HEK293T (cell line): ENCODE results near the gene EFCAB6.

ENCODE experiments used
- CTCF ChIA-PET: fragments of 350-600 bp; formaldehyde crosslinking; extraction: SDS; loops from one replicate; lab custom pipeline; 2021; ENCODE audit warnings: antibody characterized with exemption, inconsistent platforms; lab: Yijun Ruan, JAX
- POLR2A ChIA-PET: fragments of 350-600 bp; formaldehyde crosslinking; extraction: SDS; loops from one replicate; lab custom pipeline; 2020; ENCODE audit warnings: antibody characterized with exemption, inconsistent platforms; lab: Yijun Ruan, JAX
- DNase-seq: peaks from one replicate; pipeline ENCODE4 v3.0.0; 2012; ENCODE audit warnings: mixed read lengths; ENCODE audit errors: extremely low spot score
- ARNT ChIP-seq: fragments of 450-650 bp; IDR thresholded peaks from 2 replicates; pipeline ENCODE4 v1.6.1; 2017; ENCODE audit warnings: mild to moderate bottlenecking
- BHLHE40 ChIP-seq: fragments of 450-650 bp; IDR thresholded peaks from 2 replicates; pipeline ENCODE4 v1.6.1; 2016; ENCODE audit warnings: mild to moderate bottlenecking, moderate library complexity, borderline replicate concordance
- CTBP1 ChIP-seq: fragments of 450-650 bp; IDR thresholded peaks from 2 replicates; pipeline ENCODE4 v1.6.1; 2016; ENCODE audit warnings: borderline replicate concordance
- ELF4 ChIP-seq: fragments of 450-650 bp; IDR thresholded peaks from 2 replicates; pipeline ENCODE4 v1.6.1; 2017; ENCODE audit warnings: antibody characterized with exemption
- FOXA1 ChIP-seq: fragments of 450-650 bp; IDR thresholded peaks from 2 replicates; pipeline ENCODE4 v1.6.1; 2016; ENCODE audit warnings: mild to moderate bottlenecking
- FOXK2 ChIP-seq: fragments of 450-650 bp; IDR thresholded peaks from 2 replicates; pipeline ENCODE4 v1.6.1; 2016; ENCODE audit warnings: mild to moderate bottlenecking
- FOXM1 ChIP-seq: fragments of 450-650 bp; IDR thresholded peaks from 2 replicates; pipeline ENCODE4 v1.6.1; 2017; ENCODE audit warnings: mild to moderate bottlenecking, borderline replicate concordance
- HDGF ChIP-seq: fragments of 450-650 bp; IDR thresholded peaks from 2 replicates; pipeline ENCODE4 v1.6.1; 2017; ENCODE audit warnings: antibody characterized with exemption, borderline replicate concordance
- L3MBTL2 ChIP-seq: fragments of 450-650 bp; conservative IDR thresholded peaks from 2 replicates; pipeline ENCODE4 v1.6.1; 2016; ENCODE audit warnings: mild to moderate bottlenecking
- LEF1 ChIP-seq: fragments of 450-650 bp; IDR thresholded peaks from 2 replicates; pipeline ENCODE4 v1.6.1; 2017; ENCODE audit warnings: mild to moderate bottlenecking, borderline replicate concordance
- NFRKB ChIP-seq: fragments of 450-650 bp; IDR thresholded peaks from 2 replicates; pipeline ENCODE4 v1.6.1; 2016; ENCODE audit warnings: mild to moderate bottlenecking, moderate library complexity
- PKNOX1 ChIP-seq: fragments of 450-650 bp; IDR thresholded peaks from 2 replicates; pipeline ENCODE4 v1.6.1; 2016
- SP1 ChIP-seq: fragments of 450-650 bp; IDR thresholded peaks from 2 replicates; pipeline ENCODE4 v1.6.1; 2017
- SUZ12 ChIP-seq: fragments of 450-650 bp; IDR thresholded peaks from 2 replicates; pipeline ENCODE4 v1.6.1; 2016; ENCODE audit warnings: mild to moderate bottlenecking
- TARDBP ChIP-seq: fragments of 450-650 bp; IDR thresholded peaks from 2 replicates; pipeline ENCODE4 v1.6.1; 2016
- ZNF384 ChIP-seq: fragments of 450-650 bp; IDR thresholded peaks from 2 replicates; pipeline ENCODE4 v1.6.1; 2016

EFCAB6 gene

DNA sequence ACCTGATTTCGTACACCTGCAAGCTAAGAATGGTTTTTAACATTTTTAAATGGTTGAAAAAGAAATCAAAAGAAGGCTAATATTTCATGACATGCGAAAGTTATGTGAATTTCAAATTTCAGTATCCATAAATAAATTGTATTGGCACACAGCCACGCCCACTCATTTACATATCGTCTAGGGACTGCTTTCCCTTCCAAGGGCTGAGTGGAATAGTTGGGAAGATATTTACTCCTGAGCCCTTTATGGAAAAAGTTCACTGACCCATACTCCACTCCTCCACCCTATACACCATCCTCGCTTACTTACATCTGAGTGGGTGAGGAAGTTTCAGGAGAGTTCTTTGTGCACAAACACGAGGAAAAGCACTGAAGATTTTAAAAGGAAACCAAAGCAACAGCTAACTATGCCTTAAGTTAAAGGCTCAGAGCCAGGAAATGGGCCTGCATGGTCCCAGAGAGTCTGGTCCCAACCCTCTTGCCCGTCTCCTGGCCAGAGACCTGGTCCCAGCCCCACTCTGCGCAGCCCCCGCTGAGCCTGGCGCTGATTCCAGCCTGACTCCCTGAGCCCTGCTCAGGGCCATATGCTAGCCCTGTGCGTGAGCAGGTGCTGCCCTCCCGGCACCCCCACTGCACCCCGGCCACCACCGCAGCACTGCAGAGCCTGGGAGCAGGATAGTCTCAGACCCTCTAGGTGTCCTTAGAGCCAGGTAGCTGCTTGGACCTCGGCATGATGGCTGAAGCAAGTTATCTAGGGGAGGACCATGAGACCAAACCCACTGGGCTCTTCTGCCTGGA is 69.8 kb downstream of the EFCAB6 start:
- CTCF ChIA-PET: interaction anchor here (0.7 to 1.2 kb wide), 2 partner anchors 8 to 52 kb away, joined by 3 to 5 read pairs; no protein-coding TSS in a partner anchor
- no peak for DNase-seq
- POLR2A ChIA-PET: no interaction called here
- TF ChIP-seq CTBP1 (no peak), LEF1 (no peak)

DNA sequence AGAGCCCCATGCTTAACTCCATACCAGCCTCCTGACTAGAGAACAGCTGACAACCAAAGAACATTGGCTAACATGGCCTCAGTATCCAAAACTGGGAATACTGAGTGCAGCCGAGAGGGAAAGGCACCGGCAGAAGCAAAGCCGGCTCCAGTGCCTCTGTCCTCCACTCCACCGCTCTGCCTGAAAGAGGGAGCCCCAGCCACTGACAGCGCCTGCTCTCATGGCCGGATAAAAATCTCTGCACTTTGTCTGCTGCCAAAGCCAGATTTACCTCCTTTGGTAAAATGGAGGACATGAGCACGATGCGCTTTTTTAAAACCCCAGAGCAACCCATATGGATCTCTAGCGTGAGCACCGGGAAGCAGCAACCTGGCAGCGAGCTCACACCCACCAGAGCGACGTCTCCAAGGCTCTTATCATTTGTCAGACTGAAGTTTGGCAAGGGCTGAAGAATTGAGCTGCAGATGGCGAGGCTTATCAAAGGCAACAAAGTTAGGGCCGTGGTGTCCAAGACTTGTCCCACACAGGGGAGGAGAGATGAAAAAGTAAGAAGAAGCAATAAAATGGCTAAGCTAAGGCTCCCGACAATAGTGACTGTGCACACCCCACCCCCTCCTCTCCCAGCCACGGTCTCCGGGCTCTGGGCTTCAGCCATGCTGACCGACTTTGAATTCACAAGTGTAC is 71.4 kb downstream of the EFCAB6 start:
- TF ChIP-seq PKNOX1: no peak
- TF ChIP-seq NFRKB: no peak
- no peak for TF ChIP-seq HDGF
- no peak for TF ChIP-seq FOXK2
- TF ChIP-seq ZNF384: no peak
- TF ChIP-seq SP1: no peak
- no peak for TF ChIP-seq BHLHE40
- TF ChIP-seq ARNT: no peak
- no peak for TF ChIP-seq CTBP1
- no peak for DNase-seq
- CTCF ChIA-PET: no interaction called here
- POLR2A ChIA-PET: no interaction called here

GRCh38 chr22:43739851-43740379 is 72.2 kb downstream of the EFCAB6 start:
- CTCF ChIA-PET: no interaction called here
- TF ChIP-seq FOXK2: no peak
- TF ChIP-seq ZNF384: no peak
- no peak for TF ChIP-seq BHLHE40
- no peak for TF ChIP-seq PKNOX1
- TF ChIP-seq TARDBP: no peak
- no peak for TF ChIP-seq ARNT
- TF ChIP-seq L3MBTL2: no peak
- TF ChIP-seq LEF1: no peak
- TF ChIP-seq HDGF: no peak

DNA sequence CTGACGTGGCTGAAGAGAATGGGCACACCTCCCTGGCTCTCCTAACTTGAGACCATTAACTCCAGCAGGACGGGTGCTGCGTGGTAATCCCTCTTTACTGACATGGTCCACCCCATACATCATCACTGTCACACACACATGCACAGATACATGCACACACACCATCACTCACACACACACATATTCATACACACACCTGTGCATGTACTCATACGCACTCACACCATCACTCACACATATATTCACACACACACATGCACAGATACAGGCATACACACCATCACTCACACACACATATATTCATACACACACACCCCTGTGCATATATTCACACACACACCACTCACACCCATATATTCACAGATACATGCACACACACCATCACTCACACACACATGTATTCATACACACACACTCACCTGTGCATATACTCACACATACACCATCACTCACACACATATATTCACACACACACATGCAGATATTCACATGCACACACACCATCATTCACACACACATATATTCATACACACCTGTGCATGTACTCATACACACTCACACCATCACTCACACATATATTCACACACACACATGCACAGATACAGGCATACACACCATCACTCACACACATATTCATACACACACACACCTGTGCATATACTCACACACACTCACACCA is 74.8 kb downstream of the EFCAB6 start:
- CTCF ChIA-PET: no interaction called here
- DNase-seq: no peak
- TF ChIP-seq SUZ12 (no peak), LEF1 (no peak), SP1 (no peak), PKNOX1 (no peak), TARDBP (no peak), L3MBTL2 (no peak), CTBP1 (no peak), ARNT (no peak), NFRKB (no peak), FOXA1 (no peak), HDGF (no peak), BHLHE40 (no peak), FOXM1 (no peak), ZNF384 (no peak), FOXK2 (no peak), ELF4 (no peak)
- POLR2A ChIA-PET: no interaction called here

More at GRCh38 chr22:43739851-43740379, 72.2 kb downstream of the EFCAB6 start:
- no peak for DNase-seq
- POLR2A ChIA-PET: no interaction called here

DNA sequence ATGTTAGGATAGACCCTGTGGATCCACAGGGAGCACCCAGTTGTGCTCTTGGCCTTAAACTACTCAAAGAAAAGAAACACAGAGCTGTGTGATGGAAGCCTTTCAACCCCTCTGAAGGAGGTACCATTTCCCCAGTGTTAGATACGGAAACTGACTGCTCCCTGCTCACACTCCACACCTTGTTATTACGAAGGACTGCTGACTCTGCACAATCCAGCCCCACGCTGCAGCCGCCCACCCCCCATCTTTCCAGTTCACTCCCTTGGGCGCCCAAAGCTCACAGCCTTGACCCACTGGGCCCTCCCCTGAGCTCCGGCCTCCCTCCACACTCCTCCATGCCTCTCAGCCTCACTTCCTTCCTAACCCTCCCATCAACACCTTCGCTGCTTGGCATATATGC is 75.5 kb downstream of the EFCAB6 start:
- DNase-seq: no peak
- POLR2A ChIA-PET: interaction anchor here (1.3 kb wide), 1 partner anchor 10 kb away, joined by 3 read pairs; no protein-coding TSS in a partner anchor
- TF ChIP-seq SUZ12 (no peak), NFRKB (no peak), BHLHE40 (no peak), FOXM1 (no peak), PKNOX1 (no peak), FOXK2 (no peak)
- CTCF ChIA-PET: no interaction called here
